ENCODE results near the gene BCL2L2.

Gene BCL2L2

DNA sequence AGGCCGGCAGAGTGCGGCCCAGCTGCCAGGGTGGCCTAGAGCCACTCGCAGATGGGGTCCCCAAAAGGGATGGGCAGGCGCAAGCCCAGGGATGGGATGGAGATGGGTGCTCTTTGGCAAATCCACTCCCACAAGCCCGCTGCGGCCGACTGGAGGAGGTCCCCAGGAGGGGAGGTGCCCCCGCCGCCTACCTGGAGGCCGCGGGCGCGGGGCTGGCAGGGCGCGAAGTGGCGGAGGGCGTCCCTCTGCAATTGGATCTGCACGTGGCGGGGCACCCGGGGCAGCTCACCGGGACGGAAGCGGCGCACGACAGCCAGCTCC, 4.7 kb upstream of the BCL2L2 start (continued):
- peak; percentile 30; the same call in 1 of the 2 replicates for TF ChIP-seq MZF1 (tag by site-specific recombination; IDR thresholded peaks at IDR 0.05; ENCODE audit: borderline replicate concordance)
- no peak for TF ChIP-seq ZNF549 (tag by site-specific recombination; IDR thresholded peaks at IDR 0.05)
- no peak for TF ChIP-seq ZNF776 (tag by site-specific recombination; IDR thresholded peaks at IDR 0.05; ENCODE audit: borderline replicate concordance)
- no peak for TF ChIP-seq YY2 (tag by site-specific recombination; IDR thresholded peaks at IDR 0.05)
- TF ChIP-seq, protein P1, sequence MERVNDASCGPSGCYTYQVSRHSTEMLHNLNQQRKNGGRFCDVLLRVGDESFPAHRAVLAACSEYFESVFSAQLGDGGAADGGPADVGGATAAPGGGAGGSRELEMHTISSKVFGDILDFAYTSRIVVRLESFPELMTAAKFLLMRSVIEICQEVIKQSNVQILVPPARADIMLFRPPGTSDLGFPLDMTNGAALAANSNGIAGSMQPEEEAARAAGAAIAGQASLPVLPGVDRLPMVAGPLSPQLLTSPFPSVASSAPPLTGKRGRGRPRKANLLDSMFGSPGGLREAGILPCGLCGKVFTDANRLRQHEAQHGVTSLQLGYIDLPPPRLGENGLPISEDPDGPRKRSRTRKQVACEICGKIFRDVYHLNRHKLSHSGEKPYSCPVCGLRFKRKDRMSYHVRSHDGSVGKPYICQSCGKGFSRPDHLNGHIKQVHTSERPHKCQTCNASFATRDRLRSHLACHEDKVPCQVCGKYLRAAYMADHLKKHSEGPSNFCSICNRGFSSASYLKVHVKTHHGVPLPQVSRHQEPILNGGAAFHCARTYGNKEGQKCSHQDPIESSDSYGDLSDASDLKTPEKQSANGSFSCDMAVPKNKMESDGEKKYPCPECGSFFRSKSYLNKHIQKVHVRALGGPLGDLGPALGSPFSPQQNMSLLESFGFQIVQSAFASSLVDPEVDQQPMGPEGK (tag by site-specific recombination; IDR thresholded peaks at IDR 0.05): peak; percentile 80
- TF ChIP-seq ZBTB49 (tag by site-specific recombination; IDR thresholded peaks at IDR 0.05; ENCODE audit: low read depth): no peak
- no peak for TF ChIP-seq SCRT2 (tag by site-specific recombination; IDR thresholded peaks at IDR 0.05)
- TF ChIP-seq ZBTB48 (tag by site-specific recombination; IDR thresholded peaks at IDR 0.05): peak; percentile 71
- TF ChIP-seq ZNF701 (tag by site-specific recombination; IDR thresholded peaks at IDR 0.05): no peak

GRCh38 chr14:23302290-23303225, 4.1 kb upstream of the BCL2L2 start, which contains the start of gene PPP1R3E:
TSS of gene PPP1R3E (minus strand) at chr14:23302859. CDS start at chr14:23302576, 283 bp downstream.
- H3K4me3 ChIP-seq (ENCODE audit: low read depth, low read length): peak within 1 kb of the TSS; percentile 59
- CTCF ChIA-PET: interaction anchor here (0.7 to 3.3 kb wide), 6 partner anchors 18 to 257 kb away, joined by 3 to 12 read pairs (median 4); partner anchors contain the start of gene PABPN1
- H3K4me1 ChIP-seq (ENCODE audit: control insufficient read depth, insufficient read depth, low read length): peaks cover 13% of the 10 kb centered on the region; the same call in 1 of the 2 replicates
- POLR2A ChIA-PET: interaction anchor here (0.6 to 8.1 kb wide), 11 partner anchors 8 to 296 kb away, joined by 3 to 170 read pairs (median 4); partner anchors contain the start of genes ACIN1, C14orf119, HOMEZ and PABPN1
- H3K36me3 ChIP-seq (ENCODE audit: control insufficient read depth in 2 of 2, insufficient read depth in 1 of 2, low read length in 2 of 2): peaks cover 4 to 17% of the 10 kb centered on the region in 2 experiments
- H3K27ac ChIP-seq (ENCODE audit: extremely low read depth, low read depth, low read length): peak within 1 kb of the TSS; percentile 97
- H3K9me3 ChIP-seq (ENCODE audit: control insufficient read depth, insufficient read depth, low read depth, low read length): no peaks in the 10 kb centered on the region
- TF ChIP-seq, protein P2, sequence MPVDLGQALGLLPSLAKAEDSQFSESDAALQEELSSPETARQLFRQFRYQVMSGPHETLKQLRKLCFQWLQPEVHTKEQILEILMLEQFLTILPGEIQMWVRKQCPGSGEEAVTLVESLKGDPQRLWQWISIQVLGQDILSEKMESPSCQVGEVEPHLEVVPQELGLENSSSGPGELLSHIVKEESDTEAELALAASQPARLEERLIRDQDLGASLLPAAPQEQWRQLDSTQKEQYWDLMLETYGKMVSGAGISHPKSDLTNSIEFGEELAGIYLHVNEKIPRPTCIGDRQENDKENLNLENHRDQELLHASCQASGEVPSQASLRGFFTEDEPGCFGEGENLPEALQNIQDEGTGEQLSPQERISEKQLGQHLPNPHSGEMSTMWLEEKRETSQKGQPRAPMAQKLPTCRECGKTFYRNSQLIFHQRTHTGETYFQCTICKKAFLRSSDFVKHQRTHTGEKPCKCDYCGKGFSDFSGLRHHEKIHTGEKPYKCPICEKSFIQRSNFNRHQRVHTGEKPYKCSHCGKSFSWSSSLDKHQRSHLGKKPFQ (tag by site-specific recombination; IDR thresholded peaks at IDR 0.05): no peak
- TF ChIP-seq ZNF211 (tag by site-specific recombination; IDR thresholded peaks at IDR 0.05; ENCODE audit: low read depth) (no peak), YY1 (tag by site-specific recombination; IDR thresholded peaks at IDR 0.05) (no peak), ZNF610 (tag by site-specific recombination; IDR thresholded peaks at IDR 0.05; ENCODE audit: borderline replicate concordance) (peak; percentile 15; the same call in 1 of the 2 replicates), EGR2 (tag by site-specific recombination; IDR thresholded peaks at IDR 0.05; ENCODE audit: low read depth) (peak; percentile 65), ZNF518A (tag by site-specific recombination; conservative IDR thresholded peaks at IDR 0.05; ENCODE audit: low read depth) (no peak), ZNF112 (tag by site-specific recombination; IDR thresholded peaks at IDR 0.05) (no peak), ZNF248 (tag by site-specific recombination; IDR thresholded peaks at IDR 0.05) (no peak), ZNF670 (tag by site-specific recombination; IDR thresholded peaks at IDR 0.05; ENCODE audit: low read depth) (no peak), ZNF214 (tag by site-specific recombination; IDR thresholded peaks at IDR 0.05; ENCODE audit: borderline replicate concordance) (no peak), ZSCAN16 (tag by site-specific recombination; IDR thresholded peaks at IDR 0.05) (no peak), ZNF777 (tag by site-specific recombination; IDR thresholded peaks at IDR 0.05; ENCODE audit: borderline replicate concordance) (no peak), ZNF530 (tag by site-specific recombination; IDR thresholded peaks at IDR 0.05; ENCODE audit: low read depth) (no peak)
- TF ChIP-seq, protein P3, sequence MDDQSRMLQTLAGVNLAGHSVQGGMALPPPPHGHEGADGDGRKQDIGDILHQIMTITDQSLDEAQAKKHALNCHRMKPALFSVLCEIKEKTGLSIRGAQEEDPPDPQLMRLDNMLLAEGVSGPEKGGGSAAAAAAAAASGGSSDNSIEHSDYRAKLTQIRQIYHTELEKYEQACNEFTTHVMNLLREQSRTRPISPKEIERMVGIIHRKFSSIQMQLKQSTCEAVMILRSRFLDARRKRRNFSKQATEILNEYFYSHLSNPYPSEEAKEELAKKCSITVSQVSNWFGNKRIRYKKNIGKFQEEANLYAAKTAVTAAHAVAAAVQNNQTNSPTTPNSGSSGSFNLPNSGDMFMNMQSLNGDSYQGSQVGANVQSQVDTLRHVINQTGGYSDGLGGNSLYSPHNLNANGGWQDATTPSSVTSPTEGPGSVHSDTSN (CRISPR knock-in tag; IDR thresholded peaks at IDR 0.05): no peak

Measured in HEK293 (cell line).